Prostate gland (tissue), 2 donors: Measurements from ENCODE around the gene GRK3.

ENCODE experiments used
- CTCF ChIP-seq, 4 experiments: fragments of 200-600 bp in 2 of 4; fragments of 450-650 bp in 2 of 4; sonication (generic) in 2 of 4; IDR thresholded peaks; 1 replicate in 3 of 4; 2 replicates in 1 of 4; pipeline ENCODE4 v1.5.1; 2016 to 2019; ENCODE audit warnings: antibody characterized with exemption in 4 of 4, mild to moderate bottlenecking in 2 of 4, moderate library complexity in 2 of 4
- POLR2A ChIP-seq: fragments of 450-650 bp; IDR thresholded peaks from one replicate; pipeline ENCODE4 v1.6.1; 2016; ENCODE audit warnings: antibody characterized with exemption, mild to moderate bottlenecking
- POLR2AphosphoS5 ChIP-seq: sonication (generic); formaldehyde crosslinking; IDR thresholded peaks from one replicate; pipeline ENCODE4 v1.6.1; 2017; ENCODE audit warnings: antibody characterized with exemption

GRCh38 chr22:25645266-25645665 lies 80.8 kb downstream of the GRK3 start:
- TF ChIP-seq CTCF (IDR thresholded peaks at IDR 0.05) (no peak), POLR2A (no peak), POLR2AphosphoS5 (no peak)
